Left lung (tissue), 10 donors: ENCODE results near the gene YWHAG. TPM values are rescaled to one million over a fixed set of nuclear protein-coding genes. Genes with fewer than 3 reads are reported as not detected.

ENCODE experiments used
- ATAC-seq: fragments of 200-7000 bp; cut with Tn5 transposase; one replicate; pipeline ENCODE4 v1.9.1; 2020; ENCODE audit warnings: moderate library complexity
- DNase-seq, 4 donors: peaks; one replicate each; pipeline ENCODE4 v3.0.0-alpha.2; 2013 to 2020
- H3K27ac ChIP-seq, 2 donors: fragments of 200-600 bp; sonication (generic) in 1 of 2; one replicate each; pipeline versions ENCODE4 v1.5.0 to v1.8.0; 2020 to 2021
- H3K27me3 ChIP-seq, 2 donors: fragments of 200-600 bp; sonication (generic) in 1 of 2; one replicate each; pipeline versions ENCODE4 v1.5.0 to v1.8.0; 2020 to 2021
- H3K36me3 ChIP-seq, 2 donors: fragments of 200-600 bp; sonication (generic) in 1 of 2; one replicate each; pipeline versions ENCODE4 v1.5.0 to v1.8.0; 2020 to 2021
- H3K4me1 ChIP-seq, 2 donors: fragments of 200-600 bp; one replicate each; pipeline ENCODE4 v1.8.0; 2021
- H3K4me3 ChIP-seq, 2 donors: fragments of 200-600 bp; sonication (generic) in 1 of 2; one replicate each; pipeline versions ENCODE4 v1.5.0 to v1.8.0; 2020 to 2021; ENCODE audit warnings: mild to moderate bottlenecking in 1 of 2
- H3K9me3 ChIP-seq, 2 donors: fragments of 200-600 bp; sonication (generic) in 1 of 2; one replicate each; pipeline versions ENCODE4 v1.5.0 to v1.8.0; 2020 to 2021
- intact Hi-C, 2 donors: fragments of 100-400 bp; cut with DNase I; formaldehyde crosslinking; loops; one replicate each; pipeline versions ENCODE4 v1.11.2 to v1.14.2; 2022
- polyA plus RNA-seq, 6 donors: library from polyadenylated mRNA; unstranded; fragments of 120-200 nt; gene quantifications; one replicate each; pipeline ENCODE4 v1.2.1, GENCODE V29; 2013; ENCODE audit not compliant: insufficient read length in 6 of 6
- total RNA-seq, 2 donors: library from RNA; stranded (reverse); fragmentation: NEBNext Ultra II Directional; extraction: Animal tissue kit (Norgen Biotek cat#: 25700); gene quantifications; one replicate each; pipeline ENCODE4 v1.2.1, GENCODE V29; 2021
- TF ChIP-seq, protein P1 (sequence below), 2 donors: fragments of 200-600 bp; sonication (generic) in 1 of 2; IDR thresholded peaks; one replicate each; pipeline versions ENCODE4 v1.5.0 to v1.8.0; 2021; ENCODE audit warnings: antibody characterized with exemption in 2 of 2
- donor health status: DM: no; HTN: yes; CAD: no.
- donor health status: DM: no; HTN: no; CAD: no.

Gene YWHAG
- total and polyA plus RNA-seq, 8 donors, result 99.2 to 160 (median 111) TPM

DNA sequence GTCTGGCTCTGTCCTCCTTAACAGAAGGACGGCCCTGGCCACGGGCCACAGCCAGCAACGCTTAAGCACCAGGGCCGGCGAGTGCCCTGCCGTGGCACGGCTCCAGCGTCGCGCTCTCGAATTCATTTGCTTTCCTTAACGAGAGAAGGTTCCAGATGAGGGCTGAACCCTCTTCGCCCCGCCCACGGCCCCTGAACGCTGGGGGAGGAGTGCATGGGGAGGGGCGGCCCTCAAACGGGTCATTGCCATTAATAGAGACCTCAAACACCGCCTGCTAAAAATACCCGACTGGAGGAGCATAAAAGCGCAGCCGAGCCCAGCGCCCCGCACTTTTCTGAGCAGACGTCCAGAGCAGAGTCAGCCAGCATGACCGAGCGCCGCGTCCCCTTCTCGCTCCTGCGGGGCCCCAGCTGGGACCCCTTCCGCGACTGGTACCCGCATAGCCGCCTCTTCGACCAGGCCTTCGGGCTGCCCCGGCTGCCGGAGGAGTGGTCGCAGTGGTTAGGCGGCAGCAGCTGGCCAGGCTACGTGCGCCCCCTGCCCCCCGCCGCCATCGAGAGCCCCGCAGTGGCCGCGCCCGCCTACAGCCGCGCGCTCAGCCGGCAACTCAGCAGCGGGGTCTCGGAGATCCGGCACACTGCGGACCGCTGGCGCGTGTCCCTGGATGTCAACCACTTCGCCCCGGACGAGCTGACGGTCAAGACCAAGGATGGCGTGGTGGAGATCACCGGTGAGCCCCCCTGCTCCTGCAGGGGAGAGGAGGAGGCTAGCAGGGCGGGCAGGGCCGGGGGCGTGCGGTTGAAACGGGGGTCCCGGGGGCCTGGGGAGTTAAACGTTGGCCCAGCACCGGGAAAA is 56.2 kb downstream of the YWHAG start, which contains the start of gene HSPB1:
TSS of gene HSPB1 (plus strand) at position 327 of the 855 bp plus-strand sequence. CDS start at position 367, 40 bp downstream.
- intact Hi-C loops, result no loop called here
- peak; percentile 87 to 96 (median 94) for DNase-seq
- peak within 1 kb of the TSS; percentile 74 to 93 for H3K4me3 ChIP-seq
- TF ChIP-seq, protein P1, sequence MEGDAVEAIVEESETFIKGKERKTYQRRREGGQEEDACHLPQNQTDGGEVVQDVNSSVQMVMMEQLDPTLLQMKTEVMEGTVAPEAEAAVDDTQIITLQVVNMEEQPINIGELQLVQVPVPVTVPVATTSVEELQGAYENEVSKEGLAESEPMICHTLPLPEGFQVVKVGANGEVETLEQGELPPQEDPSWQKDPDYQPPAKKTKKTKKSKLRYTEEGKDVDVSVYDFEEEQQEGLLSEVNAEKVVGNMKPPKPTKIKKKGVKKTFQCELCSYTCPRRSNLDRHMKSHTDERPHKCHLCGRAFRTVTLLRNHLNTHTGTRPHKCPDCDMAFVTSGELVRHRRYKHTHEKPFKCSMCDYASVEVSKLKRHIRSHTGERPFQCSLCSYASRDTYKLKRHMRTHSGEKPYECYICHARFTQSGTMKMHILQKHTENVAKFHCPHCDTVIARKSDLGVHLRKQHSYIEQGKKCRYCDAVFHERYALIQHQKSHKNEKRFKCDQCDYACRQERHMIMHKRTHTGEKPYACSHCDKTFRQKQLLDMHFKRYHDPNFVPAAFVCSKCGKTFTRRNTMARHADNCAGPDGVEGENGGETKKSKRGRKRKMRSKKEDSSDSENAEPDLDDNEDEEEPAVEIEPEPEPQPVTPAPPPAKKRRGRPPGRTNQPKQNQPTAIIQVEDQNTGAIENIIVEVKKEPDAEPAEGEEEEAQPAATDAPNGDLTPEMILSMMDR (IDR thresholded peaks at IDR 0.05), result no peak
- H3K4me1 ChIP-seq, result peaks cover 25 to 28% of the 10 kb centered on the region in 2 donors
- H3K36me3 ChIP-seq, result no peaks in the 10 kb centered on the region
- ATAC-seq, result peak; percentile 74
- no peaks in the 10 kb centered on the region for H3K9me3 ChIP-seq
- peak within 1 kb of the TSS; percentile 87 to 100 for H3K27ac ChIP-seq
- H3K27me3 ChIP-seq, result peaks cover 0 to 17% of the 10 kb centered on the region in 2 donors

DNA sequence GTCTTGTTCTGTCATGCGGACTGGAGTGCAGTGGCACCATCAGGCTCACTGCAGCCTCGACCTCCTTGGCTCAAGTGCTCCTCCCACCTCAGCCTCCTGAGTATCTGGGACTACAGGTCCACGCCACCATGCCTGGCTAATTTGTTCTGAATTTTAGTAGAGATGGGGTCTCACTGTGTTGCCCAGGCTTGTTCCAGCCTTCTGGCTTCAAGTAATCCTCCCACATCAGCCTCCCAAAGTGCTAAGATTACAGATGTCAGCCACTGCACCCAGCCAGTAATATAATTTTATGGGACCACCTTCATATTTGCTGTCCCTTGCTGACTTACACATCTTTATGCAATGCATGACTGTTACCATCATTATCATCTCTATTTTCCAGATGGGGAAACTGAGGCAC is 57.8 kb downstream of the YWHAG start:
- ATAC-seq, result no peak
- no peak overlapping the region for H3K4me3 ChIP-seq
- intact Hi-C loops, result no loop called here
- no peaks in the 10 kb centered on the region for H3K36me3 ChIP-seq
- H3K4me1 ChIP-seq, result peaks cover 31 to 37% of the 10 kb centered on the region in 2 donors
- peaks cover 0 to 17% of the 10 kb centered on the region in 2 donors for H3K27me3 ChIP-seq
- peak overlapping the region in 1 of 2 donors; percentile 100 for H3K27ac ChIP-seq
- TF ChIP-seq, protein P1 (IDR thresholded peaks at IDR 0.05), result no peak
- H3K9me3 ChIP-seq, result no peaks in the 10 kb centered on the region
- no peak for DNase-seq

DNA sequence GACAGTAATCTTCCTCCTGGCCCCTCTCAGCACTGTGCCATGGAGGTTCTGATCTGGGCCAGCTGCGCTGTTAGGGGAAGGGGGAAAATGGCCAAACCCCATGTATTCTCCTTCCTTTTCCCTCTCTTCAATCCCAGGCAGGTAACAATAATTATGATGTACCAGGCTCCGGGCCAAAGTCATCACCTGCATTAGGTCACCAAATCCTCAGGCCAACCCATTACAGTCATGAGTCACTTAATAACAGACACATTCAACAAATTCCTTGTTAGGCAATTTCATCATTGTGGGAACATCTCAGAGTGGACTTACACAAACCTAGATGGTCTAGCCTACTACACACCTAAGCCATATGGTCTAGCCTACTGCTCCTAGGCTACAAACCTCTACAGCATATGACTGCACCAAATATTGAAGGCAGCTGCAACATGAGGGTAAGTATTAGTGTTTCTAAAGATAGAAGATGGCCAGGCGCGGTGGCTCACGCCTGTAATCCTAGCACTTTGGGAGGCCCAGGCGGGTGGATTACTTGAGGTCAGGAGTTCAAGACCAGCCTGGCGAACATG is 58.5 kb downstream of the YWHAG start:
- TF ChIP-seq, protein P1 (IDR thresholded peaks at IDR 0.05), result no peak
- Histone ChIP-seq H3K4me1 (peaks cover 36 to 38% of the 10 kb centered on the region in 2 donors), H3K36me3 (no peaks in the 10 kb centered on the region), H3K27me3 (peaks cover 0 to 17% of the 10 kb centered on the region in 2 donors), H3K4me3 (no peak overlapping the region), H3K9me3 (no peaks in the 10 kb centered on the region), H3K27ac (peak overlapping the region in 1 of 2 donors; percentile 100)
- intact Hi-C loops, result no loop called here
- no peak for ATAC-seq
- no peak for DNase-seq

DNA sequence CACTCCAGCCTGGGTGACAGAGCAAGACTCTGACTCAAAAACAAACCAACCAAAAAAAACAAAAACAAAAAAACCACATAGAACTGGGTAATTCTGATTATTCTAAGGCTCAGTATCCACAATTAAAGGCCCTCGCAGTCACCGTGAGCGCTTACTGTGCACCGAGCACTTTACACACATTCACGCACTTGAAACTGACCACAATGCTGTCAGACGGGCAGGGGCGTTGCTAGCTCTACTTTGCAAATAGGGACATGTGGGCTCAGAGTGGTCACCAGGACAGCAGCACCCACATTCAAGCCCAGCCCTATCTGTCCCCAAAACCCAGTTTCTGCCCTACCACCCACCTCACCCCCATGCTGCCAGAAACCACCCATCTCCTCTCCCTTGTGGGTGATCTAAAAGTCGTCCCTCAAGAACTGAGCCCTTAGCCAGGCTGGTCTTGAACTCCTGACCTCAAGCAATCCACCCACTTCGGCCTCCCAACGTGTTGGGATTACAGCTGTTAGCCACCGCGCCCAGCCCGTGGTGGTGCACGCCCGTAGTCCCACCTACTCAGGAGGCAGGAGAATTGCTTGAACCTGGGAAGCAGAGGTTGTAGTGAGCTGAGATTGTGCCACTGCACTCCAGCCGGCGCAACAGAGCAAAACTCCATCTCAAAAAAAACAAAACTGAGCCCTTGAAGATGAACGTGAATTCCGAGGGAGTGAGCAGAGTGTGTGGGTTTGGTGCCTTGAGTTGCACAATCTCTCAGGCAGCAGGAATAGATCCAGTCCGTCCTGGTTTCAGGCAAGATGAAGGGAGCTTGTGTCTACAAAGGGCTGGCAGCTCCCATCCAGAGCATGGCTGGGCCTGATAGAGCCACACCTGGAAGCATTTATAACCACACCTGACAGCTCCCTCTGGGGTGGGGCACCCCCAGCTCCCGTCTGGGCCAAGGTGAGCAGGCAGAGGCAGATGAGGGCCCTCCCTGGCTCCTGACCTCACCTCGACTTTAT is 61.7 kb downstream of the YWHAG start:
- intact Hi-C loops, result no loop called here
- Histone ChIP-seq H3K36me3 (no peaks in the 10 kb centered on the region), H3K27ac (peak overlapping the region; percentile 51 to 91), H3K4me1 (peaks cover 47 to 50% of the 10 kb centered on the region in 2 donors), H3K27me3 (peaks cover 0 to 6% of the 10 kb centered on the region in 2 donors), H3K4me3 (no peak overlapping the region), H3K9me3 (no peaks in the 10 kb centered on the region)
- DNase-seq (peak in 3 of 4 donors; percentile 82 to 86 (median 84)), ATAC-seq (peak; percentile 60)
- TF ChIP-seq, protein P1 (IDR thresholded peaks at IDR 0.05), result no peak
